GM12892 (cell line): ENCODE measurements around the gene TENM4.
"Not testable (repeated sequence)": the region's sequence is repeated elsewhere in the genome, so short reads cannot be mapped to it uniquely, and the experiment has no call there.

Source experiments
- DNase-seq: peaks from one replicate; pipeline ENCODE4 v3.0.0; 2011; ENCODE audit not compliant: insufficient read length
- FAIRE-seq: peaks from 2 replicates; lab custom pipeline; 2011; peaks lifted over from hg19 to GRCh38; lab: Jason Lieb, UNC
- POLR2A ChIP-seq: IDR thresholded peaks from 2 replicates; pipeline ENCODE4 v1.6.1; 2011; ENCODE audit warnings: low read depth, low read length, control low read depth
- POLR2AphosphoS5 ChIP-seq: IDR thresholded peaks from 2 replicates; pipeline ENCODE4 v1.6.1; 2011; ENCODE audit warnings: low read depth, low read length, control low read depth
- TAF1 ChIP-seq: IDR thresholded peaks from 2 replicates; pipeline ENCODE4 v1.6.1; 2011; ENCODE audit warnings: low read depth, mild to moderate bottlenecking, control low read depth, low read length, borderline replicate concordance

The TENM4 gene

GRCh38 chr11:79237703-79238102, 203.1 kb downstream of the TENM4 start:
- TF ChIP-seq POLR2AphosphoS5 (no peak), TAF1 (no peak), POLR2A (no peak)
- DNase-seq, result no peak
- FAIRE-seq, result no peak

GRCh38 chr11:79237091-79237490, 203.7 kb downstream of the TENM4 start:
- DNase-seq (no peak), FAIRE-seq (no peak)
- TF ChIP-seq POLR2AphosphoS5, result no peak
- TF ChIP-seq POLR2A, result no peak
- TF ChIP-seq TAF1, result no peak

GRCh38 chr11:79236541-79236971, 204.3 kb downstream of the TENM4 start:
- no peak for TF ChIP-seq POLR2A
- TF ChIP-seq POLR2AphosphoS5, result no peak
- TF ChIP-seq TAF1, result no peak
- no peak for FAIRE-seq
- DNase-seq, result no peak

DNA sequence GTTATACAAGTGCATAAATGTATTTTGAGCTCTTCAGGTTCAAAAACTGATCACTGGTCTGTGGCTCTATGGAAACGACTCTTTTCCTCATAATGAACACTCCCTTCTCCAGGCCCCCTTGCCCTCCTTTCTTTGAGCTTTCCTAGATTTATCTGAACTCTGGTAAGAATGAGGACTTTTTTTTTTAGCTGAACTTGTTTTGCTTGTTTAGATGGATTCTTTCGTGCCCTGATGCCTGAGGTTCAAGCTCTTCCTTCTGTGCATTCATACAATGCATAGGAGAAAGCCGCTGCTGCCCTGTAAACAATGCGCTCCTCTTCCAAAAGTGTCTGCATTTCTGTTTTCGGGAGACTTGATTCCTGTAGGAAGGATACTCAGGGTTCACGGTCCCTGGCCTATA, 205.1 kb downstream of the TENM4 start:
- no peak for DNase-seq
- FAIRE-seq, result no peak
- no peak for TF ChIP-seq POLR2AphosphoS5
- no peak for TF ChIP-seq POLR2A
- no peak for TF ChIP-seq TAF1

- FAIRE-seq (no peak), DNase-seq (no peak)
- TF ChIP-seq TAF1 (no peak), POLR2AphosphoS5 (no peak), POLR2A (no peak)
Observed at GRCh38 chr11:79232346-79232745, 208.5 kb downstream of the TENM4 start.

DNA sequence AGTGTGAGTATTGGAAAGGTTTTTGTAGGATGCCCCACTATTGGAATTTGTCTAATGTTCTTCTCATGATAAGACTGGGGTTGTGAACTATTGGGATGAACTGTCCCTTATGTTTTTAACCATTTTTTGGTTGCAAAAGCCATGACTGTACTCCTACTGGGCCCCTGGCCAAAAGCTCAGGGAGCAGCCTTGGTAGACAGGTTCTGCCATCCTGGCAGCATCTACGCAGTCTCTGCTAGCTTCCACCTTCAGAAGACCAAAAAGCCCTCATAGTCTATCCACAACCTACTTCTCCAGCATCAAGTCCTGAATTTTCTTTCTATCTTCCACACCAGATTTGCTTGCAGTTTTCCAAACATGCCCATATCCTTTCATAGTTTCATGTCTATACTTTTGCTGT, 211.8 kb downstream of the TENM4 start:
- no peak for FAIRE-seq
- no peak for DNase-seq
- TF ChIP-seq POLR2AphosphoS5 (no peak), POLR2A (no peak)

DNA sequence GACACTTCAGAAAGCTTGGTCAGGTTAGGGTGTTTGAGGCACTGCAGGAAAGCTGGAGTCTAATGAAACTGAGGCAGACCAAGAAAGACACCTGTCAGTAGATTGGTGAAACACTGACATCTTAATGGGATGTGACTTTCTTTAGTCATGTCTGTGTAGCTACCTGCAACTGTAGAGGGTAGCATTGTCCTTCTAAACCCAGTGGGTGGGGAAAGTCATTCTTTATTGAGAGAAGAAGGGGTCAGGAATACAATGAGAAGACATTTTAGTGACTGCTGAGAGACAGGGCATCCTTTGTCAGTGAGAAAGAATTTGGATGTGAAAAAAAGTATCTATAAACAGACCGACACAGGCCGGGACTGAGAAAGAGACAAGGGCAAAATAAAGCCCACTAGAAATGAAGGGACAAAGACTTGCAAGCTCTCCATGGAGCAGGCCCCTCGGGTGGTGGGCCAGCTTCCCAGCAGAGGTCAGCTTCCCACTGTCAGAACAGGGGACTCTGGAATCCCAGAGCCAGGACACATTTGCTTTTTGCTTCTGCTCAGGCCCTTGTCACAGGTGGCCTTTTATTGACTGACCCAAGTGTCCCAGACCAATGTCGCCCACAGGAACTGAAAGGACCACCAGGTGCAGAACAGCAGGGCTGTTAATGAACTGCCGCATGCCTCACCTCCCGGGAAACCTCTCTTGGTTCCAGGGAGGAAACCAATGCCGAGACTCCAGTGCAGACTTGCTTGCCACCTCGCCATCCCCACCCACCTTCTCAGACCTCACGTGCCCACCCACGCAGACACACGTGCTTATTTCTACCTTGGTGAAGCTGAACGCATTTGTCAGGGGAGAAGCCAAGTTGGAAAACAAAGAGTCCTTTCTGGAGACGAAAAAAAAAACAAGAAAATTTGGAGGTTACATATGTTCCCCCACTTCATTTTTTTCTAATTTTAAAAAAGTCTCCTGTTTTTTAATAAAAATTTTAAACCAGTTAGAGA, 212.8 kb downstream of the TENM4 start:
- FAIRE-seq (no peak), DNase-seq (no peak)
- TF ChIP-seq TAF1, result no peak
- no peak for TF ChIP-seq POLR2A
- no peak for TF ChIP-seq POLR2AphosphoS5

GRCh38 chr11:79227308-79227707, 213.5 kb downstream of the TENM4 start:
- TF ChIP-seq POLR2A (no peak), POLR2AphosphoS5 (no peak), TAF1 (no peak)
- DNase-seq (no peak), FAIRE-seq (no peak)

DNA sequence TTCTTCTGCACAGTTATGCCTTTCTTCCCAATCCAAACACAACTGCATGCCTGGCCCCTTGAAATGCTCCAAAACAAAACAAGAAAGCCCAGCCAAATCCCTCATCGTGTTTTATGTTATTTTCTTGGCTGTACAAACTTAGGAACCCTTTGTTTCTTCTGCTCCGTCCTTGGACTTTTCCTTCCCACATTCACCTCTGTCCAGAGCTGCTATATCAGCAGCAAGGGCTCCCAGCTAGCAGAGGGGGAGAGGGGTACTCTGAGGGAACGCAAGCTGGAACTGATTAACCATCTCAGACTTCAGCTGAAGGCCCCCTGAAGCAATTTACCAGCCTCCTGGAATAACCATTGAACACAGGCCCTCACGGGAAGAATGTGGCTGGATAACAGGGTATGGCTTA, 214.7 kb downstream of the TENM4 start:
- FAIRE-seq (no peak), DNase-seq (no peak)
- TF ChIP-seq POLR2AphosphoS5 (no peak), TAF1 (no peak), POLR2A (no peak)

- DNase-seq, FAIRE-seq: not testable (repeated sequence)
Observed at GRCh38 chr11:79222163-79222562, 218.7 kb downstream of the TENM4 start.

GRCh38 chr11:79221444-79222130, 219.2 kb downstream of the TENM4 start:
- FAIRE-seq (no peak), DNase-seq (no peak)
- TF ChIP-seq TAF1, result no peak

GRCh38 chr11:79220171-79220570, 220.7 kb downstream of the TENM4 start:
- no peak for FAIRE-seq
- TF ChIP-seq POLR2AphosphoS5 (no peak), TAF1 (no peak), POLR2A (no peak)
- no peak for DNase-seq
